Fibroblast of the aortic adventitia (primary cell): ENCODE measurements around the gene MANEAL. TPM values are rescaled to one million over a fixed set of nuclear protein-coding genes. Genes with fewer than 3 reads are reported as not detected.

Source experiments
- DNase-seq: peaks from one replicate; pipeline ENCODE4 v3.0.0-alpha.2; 2010; ENCODE audit warnings: low read depth
- H3K4me3 ChIP-seq: 2 replicates; pipeline ENCODE4 v1.5.1; 2011; ENCODE audit warnings: low read depth, mild to moderate bottlenecking, control low read depth, low read length, moderate library complexity
- total RNA-seq: library from RNA; depleted of rRNA; stranded (reverse); fragments of >200 nt; gene quantifications from 2 replicates; pipeline ENCODE4 v1.2.3, GENCODE V29; 2012; ENCODE audit warnings: low replicate concordance
- TF ChIP-seq, protein P1 (sequence below): IDR thresholded peaks from 2 replicates; pipeline ENCODE4 v1.5.1; 2011; ENCODE audit warnings: mild to moderate bottlenecking, low read length, control low read depth, inconsistent platforms; ENCODE audit not compliant: insufficient read depth

The MANEAL gene
- total RNA-seq, 1 donor = 0.99 TPM

DNA sequence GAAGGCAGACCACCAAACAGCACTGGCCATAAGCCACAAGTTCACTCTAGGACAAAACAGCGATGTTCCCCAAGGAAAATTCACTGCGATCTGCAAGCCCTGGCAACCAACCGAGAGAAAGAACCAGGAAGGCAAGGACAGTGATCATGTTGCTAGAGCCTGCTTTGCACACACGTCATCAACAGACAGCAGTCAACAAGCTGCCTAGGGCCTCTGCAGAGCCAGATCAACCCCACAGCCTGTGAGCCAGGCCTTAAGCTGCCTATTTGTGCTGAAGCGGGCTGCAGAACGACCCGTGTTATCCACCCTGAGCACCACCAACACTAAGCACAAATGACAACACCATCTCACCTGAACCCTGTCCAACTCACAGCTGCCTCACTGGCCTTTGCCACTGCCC, 20.6 kb downstream of the MANEAL start:
- TF ChIP-seq, protein P1, sequence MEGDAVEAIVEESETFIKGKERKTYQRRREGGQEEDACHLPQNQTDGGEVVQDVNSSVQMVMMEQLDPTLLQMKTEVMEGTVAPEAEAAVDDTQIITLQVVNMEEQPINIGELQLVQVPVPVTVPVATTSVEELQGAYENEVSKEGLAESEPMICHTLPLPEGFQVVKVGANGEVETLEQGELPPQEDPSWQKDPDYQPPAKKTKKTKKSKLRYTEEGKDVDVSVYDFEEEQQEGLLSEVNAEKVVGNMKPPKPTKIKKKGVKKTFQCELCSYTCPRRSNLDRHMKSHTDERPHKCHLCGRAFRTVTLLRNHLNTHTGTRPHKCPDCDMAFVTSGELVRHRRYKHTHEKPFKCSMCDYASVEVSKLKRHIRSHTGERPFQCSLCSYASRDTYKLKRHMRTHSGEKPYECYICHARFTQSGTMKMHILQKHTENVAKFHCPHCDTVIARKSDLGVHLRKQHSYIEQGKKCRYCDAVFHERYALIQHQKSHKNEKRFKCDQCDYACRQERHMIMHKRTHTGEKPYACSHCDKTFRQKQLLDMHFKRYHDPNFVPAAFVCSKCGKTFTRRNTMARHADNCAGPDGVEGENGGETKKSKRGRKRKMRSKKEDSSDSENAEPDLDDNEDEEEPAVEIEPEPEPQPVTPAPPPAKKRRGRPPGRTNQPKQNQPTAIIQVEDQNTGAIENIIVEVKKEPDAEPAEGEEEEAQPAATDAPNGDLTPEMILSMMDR = no peak
- H3K4me3 ChIP-seq = no peak overlapping the region
- DNase-seq = peak; percentile 16

DNA sequence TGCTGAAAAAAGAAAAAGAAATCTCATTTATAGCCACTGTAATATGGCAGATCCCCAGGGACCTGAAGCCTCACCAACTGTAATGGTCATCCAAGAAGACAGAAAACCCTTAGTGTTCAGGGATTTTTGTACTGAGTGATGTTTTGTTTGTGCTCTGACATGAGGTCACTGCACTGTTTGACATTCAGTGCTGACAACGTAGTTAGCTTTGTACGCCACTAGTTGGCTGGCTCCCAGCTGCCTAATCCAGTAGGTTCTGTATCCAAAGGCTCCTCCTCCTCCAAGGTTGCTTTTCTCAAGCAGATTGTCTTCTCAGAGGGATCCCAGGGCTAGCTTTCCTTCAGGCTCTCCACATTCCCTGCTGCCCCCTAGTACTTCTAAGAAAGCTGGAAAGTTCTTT, 23.8 kb downstream of the MANEAL start:
- no peak for DNase-seq
- TF ChIP-seq, protein P1 = no peak

DNA sequence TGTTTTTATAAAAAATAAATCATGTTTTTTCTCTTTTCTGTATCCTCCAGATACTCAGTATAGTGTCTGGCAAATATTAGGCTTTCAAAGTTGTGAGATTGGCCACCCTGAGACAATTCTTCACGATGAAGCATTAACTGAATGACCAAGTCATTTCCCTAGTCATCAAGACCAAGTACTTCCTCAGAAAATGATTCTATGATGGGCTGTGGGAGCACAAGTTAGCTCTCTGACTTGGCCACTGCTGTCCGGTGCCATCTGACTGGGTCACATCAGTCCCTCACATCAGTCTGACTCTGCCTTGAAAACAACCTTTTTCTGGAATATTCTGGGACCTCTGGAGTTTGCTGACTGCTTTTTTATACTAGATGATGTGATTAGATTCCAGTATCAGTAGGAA, 27.8 kb downstream of the MANEAL start:
- TF ChIP-seq, protein P1 = no peak
- no peak overlapping the region for H3K4me3 ChIP-seq
- DNase-seq = no peak

More for the DNA sequence above, 23.8 kb downstream of the MANEAL start:
- no peak overlapping the region for H3K4me3 ChIP-seq

DNA sequence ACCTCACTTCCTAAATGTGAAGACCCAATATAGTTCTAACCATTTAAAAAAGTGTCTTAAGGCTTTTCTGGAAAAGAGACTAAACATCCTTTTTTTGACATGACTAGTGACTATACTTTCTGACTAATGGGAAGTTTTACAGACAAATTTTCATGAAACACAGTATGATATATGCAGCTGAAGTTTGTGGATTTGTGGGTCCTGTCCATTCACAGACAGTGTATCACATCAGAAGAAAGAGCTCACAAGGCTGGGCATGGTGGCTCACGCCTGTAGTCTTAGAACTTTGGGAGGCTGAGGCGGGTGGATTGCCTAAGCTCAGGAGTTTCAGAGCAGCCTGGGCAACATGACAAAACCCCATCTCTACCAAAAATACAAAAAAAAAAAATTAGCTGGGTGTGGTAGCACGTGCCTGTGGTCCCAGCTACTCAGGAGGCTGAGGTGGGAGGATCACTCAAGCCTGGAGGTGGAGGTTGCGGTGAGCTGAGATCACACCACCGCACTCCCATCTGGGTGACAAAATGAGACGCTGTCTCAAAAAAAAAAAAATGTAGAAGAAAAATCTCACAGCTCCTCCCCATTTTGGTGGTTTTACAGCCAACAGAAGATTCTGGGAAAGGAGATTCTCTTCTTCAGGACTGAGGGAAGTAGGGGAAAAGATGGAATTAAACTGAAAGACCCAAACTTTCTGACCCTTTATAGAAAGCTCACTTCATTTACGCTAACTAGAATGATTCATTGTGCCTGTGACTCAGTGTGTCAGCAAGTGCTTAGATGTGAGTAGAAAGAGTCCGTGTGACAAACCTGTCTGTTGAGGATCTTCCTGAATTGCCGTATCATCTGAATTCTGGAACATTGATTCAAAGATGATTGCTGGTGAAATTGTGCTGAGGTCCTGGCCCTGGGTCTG, 29.5 kb downstream of the MANEAL start:
- no peak for DNase-seq

DNA sequence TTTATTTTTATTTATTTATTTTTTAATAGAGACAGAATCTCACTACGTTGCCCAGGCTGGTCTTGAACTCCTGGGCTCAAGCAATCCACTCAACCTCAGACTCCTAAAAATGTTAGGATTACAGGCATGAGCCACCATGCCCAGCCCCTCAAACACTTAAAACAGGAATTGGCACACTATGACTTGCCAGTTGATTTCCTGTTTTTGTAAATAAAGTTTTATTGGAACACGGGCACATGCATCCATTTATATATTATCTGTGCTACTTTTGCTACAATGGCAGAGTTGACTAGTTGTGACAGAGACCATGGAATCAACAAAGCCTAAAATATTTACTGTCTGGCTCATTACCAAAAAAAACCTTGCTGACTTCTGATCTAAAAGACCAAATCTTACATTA, 30.4 kb downstream of the MANEAL start:
- DNase-seq = no peak
- TF ChIP-seq, protein P1 = no peak
- H3K4me3 ChIP-seq = no peak overlapping the region

More for the DNA sequence above, 29.5 kb downstream of the MANEAL start:
- TF ChIP-seq, protein P1 = no peak
- no peak overlapping the region for H3K4me3 ChIP-seq

DNA sequence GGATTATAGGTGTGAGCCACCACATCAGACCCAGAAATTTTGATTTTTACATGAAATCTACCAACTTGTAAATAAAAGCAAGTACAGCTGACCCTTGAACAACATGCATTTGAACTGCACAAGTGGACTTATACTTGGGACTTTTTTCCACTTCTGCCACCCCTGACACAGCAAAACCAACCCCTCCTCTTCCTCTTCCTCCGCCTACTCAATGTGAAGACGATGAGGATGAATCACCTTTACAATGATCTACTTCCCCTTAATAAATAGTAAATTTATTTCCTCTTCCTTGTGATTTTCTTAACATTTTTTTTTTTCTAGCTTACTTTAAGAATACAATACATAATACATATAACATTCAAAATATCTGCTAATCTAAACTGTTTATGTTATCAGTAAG, 31.9 kb downstream of the MANEAL start:
- DNase-seq = no peak
- H3K4me3 ChIP-seq = no peak overlapping the region
- TF ChIP-seq, protein P1 = no peak
